ENCODE results near the gene PMEPA1. TPM values are rescaled to one million over a fixed set of nuclear protein-coding genes. Genes with fewer than 3 reads are reported as not detected.

Gene PMEPA1
- total and polyA plus RNA-seq, 3 experiments from 2014 or later = 0.30 to 4.4 (median 3.8) TPM

DNA sequence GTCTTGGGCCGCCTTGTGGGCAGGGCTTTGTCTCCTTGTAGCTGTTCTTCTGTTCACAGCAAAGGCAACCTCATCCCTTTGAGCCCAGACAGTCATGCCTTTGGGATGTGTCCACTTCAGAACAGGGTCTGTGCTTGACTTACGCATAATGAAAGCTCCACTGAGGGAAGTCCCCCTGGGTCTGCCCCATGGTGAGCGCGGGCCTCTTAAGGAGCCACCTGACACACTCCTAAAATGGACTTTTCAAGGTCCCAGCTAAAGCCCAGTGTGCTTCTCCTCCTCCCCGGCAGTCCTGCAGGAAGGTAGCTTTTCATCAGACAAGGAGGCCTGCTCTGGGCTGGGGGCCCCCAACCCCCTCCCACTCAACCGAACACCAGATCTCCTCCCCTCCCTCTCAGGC, 24.9 kb upstream of the PMEPA1 start:
- H3K4me3 ChIP-seq (ENCODE audit: low read length) = no peak overlapping the region
- H3K9me3 ChIP-seq (ENCODE audit: low read length) = no peaks in the 10 kb centered on the region
- Mint-ChIP-seq H3K27ac (no peak overlapping the region), H3K36me3 (no peaks in the 10 kb centered on the region), H3K4me3 (no peak overlapping the region), H3K9me3 (no peaks in the 10 kb centered on the region), H3K27me3 (peaks cover 12 to 51% of the 10 kb centered on the region in 2 donors), H3K4me1 (no peaks in the 10 kb centered on the region)
- H3K27me3 ChIP-seq (ENCODE audit: insufficient read depth, low read length, poor library complexity, severe bottlenecking) = no peaks in the 10 kb centered on the region
- ChIA-PET CTCF (no interaction called here), POLR2A (no interaction called here)
- no peaks in the 10 kb centered on the region for H3K4me1 ChIP-seq (ENCODE audit: insufficient read depth, low read length)
- H3K36me3 ChIP-seq (ENCODE audit: insufficient read depth, low read length) = no peaks in the 10 kb centered on the region
- no peak overlapping the region for H3K27ac ChIP-seq (ENCODE audit: low read depth, low read length)
- no peak for DNase-seq

DNA sequence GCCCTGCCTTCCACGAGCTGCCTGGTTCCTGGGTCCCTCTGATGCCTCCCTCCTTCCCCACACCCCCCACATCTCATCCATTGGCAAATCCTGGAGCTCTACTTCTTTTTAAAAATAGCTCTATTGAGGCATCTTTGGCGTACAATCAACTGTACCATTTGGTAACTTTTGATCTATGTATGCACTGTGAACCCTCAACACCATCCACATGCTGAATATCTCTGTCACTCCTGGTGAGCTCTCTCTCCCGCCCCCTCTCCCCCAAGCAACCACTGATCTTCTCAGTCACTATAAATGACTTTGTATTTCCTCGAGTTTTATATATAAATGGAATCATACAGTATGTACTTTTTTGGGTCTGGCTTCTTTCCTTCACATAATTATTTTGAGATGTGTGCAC, 22.4 kb upstream of the PMEPA1 start:
- ChIA-PET POLR2A (interaction anchor here (0.5 kb wide), 1 partner anchor 172 kb away, joined by 3 read pairs; no protein-coding TSS in a partner anchor), CTCF (no interaction called here)
- no peaks in the 10 kb centered on the region for H3K36me3 Mint-ChIP-seq

DNA sequence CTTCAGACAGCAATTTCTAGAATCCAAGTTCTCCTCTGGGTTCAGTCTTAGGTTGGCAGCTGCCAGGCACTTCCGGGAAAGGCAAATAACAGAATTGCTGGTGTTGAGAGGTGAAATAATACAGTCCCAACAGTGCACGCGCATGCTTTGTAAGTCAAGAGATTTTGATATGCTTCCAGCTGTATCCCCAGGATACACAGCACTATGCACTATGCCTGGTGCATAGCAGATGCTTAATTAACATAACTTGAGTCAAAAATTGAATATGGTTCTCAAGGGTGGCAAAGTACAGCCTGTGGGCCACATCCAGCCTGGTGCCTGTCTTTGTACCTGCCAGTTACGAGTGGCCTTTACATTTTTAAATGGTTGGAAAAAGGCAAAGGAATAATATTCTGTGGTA, 18.9 kb upstream of the PMEPA1 start:
- no peaks in the 10 kb centered on the region for H3K36me3 ChIP-seq (ENCODE audit: insufficient read depth, low read length)
- H3K27me3 ChIP-seq (ENCODE audit: insufficient read depth, low read length, poor library complexity, severe bottlenecking) = peaks cover 2% of the 10 kb centered on the region
- Mint-ChIP-seq H3K27me3 (peaks cover 12 to 37% of the 10 kb centered on the region in 2 donors), H3K27ac (peak overlapping the region in 1 of 8 donors; percentile 25), H3K4me3 (no peak overlapping the region), H3K9me3 (no peaks in the 10 kb centered on the region), H3K4me1 (no peaks in the 10 kb centered on the region), H3K36me3 (no peaks in the 10 kb centered on the region)
- ChIA-PET CTCF (no interaction called here), POLR2A (no interaction called here)
- no peak overlapping the region for H3K27ac ChIP-seq (ENCODE audit: low read depth, low read length)
- no peak overlapping the region for H3K4me3 ChIP-seq (ENCODE audit: low read length)
- no peak for DNase-seq
- H3K9me3 ChIP-seq (ENCODE audit: low read length) = no peaks in the 10 kb centered on the region
- no peaks in the 10 kb centered on the region for H3K4me1 ChIP-seq (ENCODE audit: insufficient read depth, low read length)

More for the DNA sequence above, 22.4 kb upstream of the PMEPA1 start:
- no peaks in the 10 kb centered on the region for H3K4me1 ChIP-seq (ENCODE audit: insufficient read depth, low read length)
- H3K9me3 Mint-ChIP-seq = no peaks in the 10 kb centered on the region
- no peak for DNase-seq
- no peak overlapping the region for H3K4me3 Mint-ChIP-seq
- no peaks in the 10 kb centered on the region for H3K4me1 Mint-ChIP-seq
- no peaks in the 10 kb centered on the region for H3K9me3 ChIP-seq (ENCODE audit: low read length)
- H3K4me3 ChIP-seq (ENCODE audit: low read length) = no peak overlapping the region
- H3K36me3 ChIP-seq (ENCODE audit: insufficient read depth, low read length) = no peaks in the 10 kb centered on the region
- H3K27me3 ChIP-seq (ENCODE audit: insufficient read depth, low read length, poor library complexity, severe bottlenecking) = peaks cover 2% of the 10 kb centered on the region
- H3K27ac Mint-ChIP-seq = no peak overlapping the region
- no peak overlapping the region for H3K27ac ChIP-seq (ENCODE audit: low read depth, low read length)
- peaks cover 12 to 43% of the 10 kb centered on the region in 2 donors for H3K27me3 Mint-ChIP-seq

DNA sequence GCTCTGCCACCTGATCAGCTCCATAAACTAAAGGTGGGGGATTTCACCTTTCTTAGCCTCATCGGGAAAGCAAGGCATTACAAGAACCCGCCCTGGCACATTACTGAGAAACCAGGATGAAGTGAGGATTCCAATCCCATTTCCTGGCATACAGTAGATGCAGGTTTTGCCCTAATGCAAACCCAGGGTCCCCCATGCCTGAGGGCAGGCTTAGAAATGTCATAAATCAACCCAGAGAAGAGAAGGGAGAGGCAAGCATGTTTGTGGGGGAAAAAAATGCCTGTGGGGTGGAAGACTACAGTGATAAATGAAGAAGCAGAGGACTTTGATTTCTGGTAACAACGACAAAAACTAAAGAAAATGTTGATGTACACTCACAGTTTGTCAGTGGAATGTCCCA, 18.0 kb upstream of the PMEPA1 start:
- CTCF ChIA-PET = no interaction called here

DNA sequence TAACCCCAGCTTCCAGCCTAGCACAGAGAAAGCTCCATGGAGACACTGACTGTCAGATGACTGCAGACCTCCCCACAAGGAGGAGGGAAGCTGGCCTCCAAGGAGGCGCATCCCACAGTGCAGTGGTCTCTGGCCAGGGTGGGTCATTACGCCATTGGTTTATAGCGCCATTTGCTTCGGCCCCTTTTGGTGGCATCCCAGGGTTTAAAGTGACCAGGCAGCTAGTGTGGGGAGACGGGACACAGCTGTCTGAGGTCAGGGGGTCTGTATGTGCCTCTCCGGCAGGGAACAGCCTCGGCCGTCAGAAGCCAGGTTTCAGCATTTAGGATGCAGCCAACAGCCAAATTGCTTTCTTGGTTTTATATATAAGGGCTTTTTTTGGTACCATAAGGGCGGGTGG, 15.8 kb upstream of the PMEPA1 start:
- no peak for DNase-seq
- Histone ChIP-seq H3K4me1 (ENCODE audit: insufficient read depth, low read length) (no peaks in the 10 kb centered on the region), H3K27me3 (ENCODE audit: insufficient read depth, low read length, poor library complexity, severe bottlenecking) (peaks cover 2% of the 10 kb centered on the region), H3K36me3 (ENCODE audit: insufficient read depth, low read length) (no peaks in the 10 kb centered on the region), H3K4me3 (ENCODE audit: low read length) (no peak overlapping the region), H3K9me3 (ENCODE audit: low read length) (no peaks in the 10 kb centered on the region), H3K27ac (ENCODE audit: low read depth, low read length) (no peak overlapping the region)
- Mint-ChIP-seq H3K4me3 (no peak overlapping the region), H3K9me3 (no peaks in the 10 kb centered on the region), H3K27ac (no peak overlapping the region), H3K27me3 (peaks cover 11 to 43% of the 10 kb centered on the region in 2 donors), H3K36me3 (no peaks in the 10 kb centered on the region), H3K4me1 (no peaks in the 10 kb centered on the region)
- ChIA-PET CTCF (no interaction called here), POLR2A (no interaction called here)

More for the DNA sequence above, 18.0 kb upstream of the PMEPA1 start:
- Mint-ChIP-seq H3K27me3 (peaks cover 12 to 41% of the 10 kb centered on the region in 2 donors), H3K4me1 (no peaks in the 10 kb centered on the region), H3K36me3 (no peaks in the 10 kb centered on the region), H3K9me3 (no peaks in the 10 kb centered on the region), H3K4me3 (no peak overlapping the region), H3K27ac (peak overlapping the region in 1 of 8 donors; percentile 39)
- no peaks in the 10 kb centered on the region for H3K4me1 ChIP-seq (ENCODE audit: insufficient read depth, low read length)
- DNase-seq = no peak
- H3K4me3 ChIP-seq (ENCODE audit: low read length) = no peak overlapping the region
- no peaks in the 10 kb centered on the region for H3K9me3 ChIP-seq (ENCODE audit: low read length)
- POLR2A ChIA-PET = no interaction called here
- no peaks in the 10 kb centered on the region for H3K36me3 ChIP-seq (ENCODE audit: insufficient read depth, low read length)
- peaks cover 2% of the 10 kb centered on the region for H3K27me3 ChIP-seq (ENCODE audit: insufficient read depth, low read length, poor library complexity, severe bottlenecking)
- no peak overlapping the region for H3K27ac ChIP-seq (ENCODE audit: low read depth, low read length)

DNA sequence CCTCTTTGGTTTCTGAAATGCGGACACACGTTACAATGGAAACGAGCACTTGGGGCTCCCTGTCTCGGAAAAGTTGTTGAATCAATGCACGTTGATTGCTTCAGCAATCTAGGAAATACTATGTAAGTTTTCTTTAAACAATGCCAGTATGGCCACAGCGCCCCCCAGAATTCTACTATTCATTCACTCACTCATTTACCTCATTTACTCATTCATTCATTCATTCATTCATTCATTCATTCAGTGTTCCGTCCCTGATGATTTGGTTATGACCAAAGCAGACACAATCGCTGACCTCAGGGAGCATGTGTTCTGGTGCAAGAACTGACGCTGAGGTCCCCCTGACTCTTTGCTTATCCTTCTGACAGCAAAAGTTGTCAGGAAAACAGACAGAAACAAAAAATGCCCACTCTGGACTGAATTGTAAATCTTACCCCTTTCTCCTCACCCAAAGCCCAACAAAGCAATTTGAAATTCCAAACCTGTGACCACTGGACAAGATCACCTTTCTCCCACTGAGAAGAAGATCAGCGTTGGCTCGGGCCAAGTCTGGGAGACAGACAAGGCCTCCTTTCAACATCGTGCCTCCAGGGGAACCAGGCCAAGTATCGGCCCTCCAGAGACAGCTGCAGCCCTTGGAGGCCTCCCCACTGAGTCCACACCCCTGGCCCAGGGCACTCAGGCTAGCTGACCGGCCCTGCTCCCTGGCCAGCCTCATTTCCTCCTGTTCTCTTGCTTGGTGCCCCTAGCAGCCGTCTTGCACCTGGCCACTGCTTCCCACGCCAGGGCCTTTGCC, 15.0 kb upstream of the PMEPA1 start:
- Mint-ChIP-seq H3K4me3 (no peak overlapping the region), H3K27ac (peak overlapping the region in 1 of 8 donors; percentile 19), H3K4me1 (no peaks in the 10 kb centered on the region), H3K36me3 (no peaks in the 10 kb centered on the region), H3K27me3 (peaks cover 9 to 43% of the 10 kb centered on the region in 2 donors), H3K9me3 (no peaks in the 10 kb centered on the region)
- Histone ChIP-seq H3K9me3 (ENCODE audit: low read length) (no peaks in the 10 kb centered on the region), H3K36me3 (ENCODE audit: insufficient read depth, low read length) (no peaks in the 10 kb centered on the region), H3K4me1 (ENCODE audit: insufficient read depth, low read length) (no peaks in the 10 kb centered on the region), H3K27me3 (ENCODE audit: insufficient read depth, low read length, poor library complexity, severe bottlenecking) (peaks cover 2% of the 10 kb centered on the region), H3K4me3 (ENCODE audit: low read length) (no peak overlapping the region), H3K27ac (ENCODE audit: low read depth, low read length) (no peak overlapping the region)
- ChIA-PET CTCF (no interaction called here), POLR2A (no interaction called here)
- no peak for DNase-seq

DNA sequence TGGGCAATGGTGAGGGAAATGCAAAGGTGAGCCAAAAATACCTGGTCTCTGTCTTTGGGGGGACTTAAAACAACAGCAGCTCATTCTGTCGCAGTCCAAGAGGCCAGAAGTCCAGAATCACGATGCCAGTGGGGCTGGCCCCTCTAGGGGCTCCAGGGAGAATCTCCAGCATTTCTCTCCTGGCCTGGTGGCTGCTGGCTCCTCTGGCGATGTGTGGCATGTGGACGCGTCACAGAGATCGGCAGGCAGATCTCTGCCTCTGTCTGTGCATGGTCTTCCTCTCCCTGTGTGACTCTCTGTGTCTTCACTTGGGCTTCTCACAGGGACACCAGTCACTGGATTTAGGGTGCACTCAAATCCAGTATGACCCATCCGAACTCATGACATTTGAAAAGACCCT, 14.0 kb upstream of the PMEPA1 start:
- peaks cover 2 to 4% (median 4%) of the 10 kb centered on the region in 3 donors for H3K4me1 Mint-ChIP-seq
- H3K4me3 Mint-ChIP-seq = no peak overlapping the region
- H3K36me3 ChIP-seq (ENCODE audit: insufficient read depth, low read length) = no peaks in the 10 kb centered on the region
- POLR2A ChIA-PET = no interaction called here
- no peaks in the 10 kb centered on the region for H3K9me3 Mint-ChIP-seq
- peaks cover 9 to 43% of the 10 kb centered on the region in 2 donors for H3K27me3 Mint-ChIP-seq
- H3K36me3 Mint-ChIP-seq = no peaks in the 10 kb centered on the region
- H3K27ac Mint-ChIP-seq = no peak overlapping the region
- H3K9me3 ChIP-seq (ENCODE audit: low read length) = no peaks in the 10 kb centered on the region
- no peak overlapping the region for H3K4me3 ChIP-seq (ENCODE audit: low read length)
- CTCF ChIA-PET = no interaction called here
- no peak for DNase-seq
- H3K4me1 ChIP-seq (ENCODE audit: insufficient read depth, low read length) = peaks cover 4% of the 10 kb centered on the region
- peaks cover 2% of the 10 kb centered on the region for H3K27me3 ChIP-seq (ENCODE audit: insufficient read depth, low read length, poor library complexity, severe bottlenecking)
- no peak overlapping the region for H3K27ac ChIP-seq (ENCODE audit: low read depth, low read length)

DNA sequence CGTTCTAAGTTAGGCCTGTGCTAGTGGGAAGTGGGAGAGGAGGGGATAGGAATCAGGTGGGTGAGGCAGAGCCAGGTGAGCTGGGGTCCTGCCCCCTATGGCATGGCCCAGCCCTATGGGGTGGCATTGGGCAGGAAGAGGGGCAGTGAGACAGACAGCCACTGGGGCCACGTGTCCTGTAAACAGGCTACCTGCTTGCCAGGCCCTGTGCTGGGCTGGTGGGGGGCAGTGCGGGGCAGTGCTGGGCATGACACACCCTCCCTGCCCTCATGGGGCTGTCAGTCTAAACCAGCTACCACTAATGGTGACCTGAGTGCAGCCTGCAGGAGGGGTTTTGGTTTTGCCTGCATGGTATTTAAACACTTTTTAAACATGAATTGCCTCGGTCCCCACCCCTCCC, 10.1 kb upstream of the PMEPA1 start:
- Mint-ChIP-seq H3K4me3 (no peak overlapping the region), H3K27ac (peak overlapping the region in 1 of 8 donors; percentile 28), H3K27me3 (peaks cover 8 to 28% of the 10 kb centered on the region in 2 donors), H3K4me1 (peaks cover 9 to 15% (median 15%) of the 10 kb centered on the region in 3 donors), H3K9me3 (no peaks in the 10 kb centered on the region), H3K36me3 (no peaks in the 10 kb centered on the region)
- no peak for DNase-seq
- CTCF ChIA-PET = no interaction called here
- H3K9me3 ChIP-seq (ENCODE audit: low read length) = no peaks in the 10 kb centered on the region
- no peaks in the 10 kb centered on the region for H3K27me3 ChIP-seq (ENCODE audit: insufficient read depth, low read length, poor library complexity, severe bottlenecking)
- peaks cover 5% of the 10 kb centered on the region for H3K4me1 ChIP-seq (ENCODE audit: insufficient read depth, low read length)
- no peak overlapping the region for H3K4me3 ChIP-seq (ENCODE audit: low read length)
- no peak overlapping the region for H3K27ac ChIP-seq (ENCODE audit: low read depth, low read length)
- H3K36me3 ChIP-seq (ENCODE audit: insufficient read depth, low read length) = no peaks in the 10 kb centered on the region
- POLR2A ChIA-PET = no interaction called here

Data from CD8-positive, alpha-beta memory T cell (primary cell).